A549 (cell line): ENCODE data around the gene SPINK8. TPM values are rescaled to one million over a fixed set of nuclear protein-coding genes. Genes with fewer than 3 reads are reported as not detected.

ENCODE experiments used
- ATAC-seq, 2 experiments: fragments of 200-7000 bp in 1 of 2; fragments of >200 bp in 1 of 2; cut with Nextera tagmentation in 1 of 2; cut with Tn5 transposase in 1 of 2; 3 replicates each; pipeline versions ENCODE4 v1.8.0 to v1.9.1; 2018 to 2020; ENCODE audit warnings: mild to moderate bottlenecking in 1 of 2, moderate library complexity in 1 of 2
- CTCF ChIA-PET: fragments of 300-600 bp; sonication (Branson Sonifier 250); formaldehyde crosslinking; extraction: SDS; loops from one replicate; lab custom pipeline; 2021; ENCODE audit warnings: antibody characterized with exemption, inconsistent platforms; lab: Yijun Ruan, JAX
- POLR2A ChIA-PET: fragments of 350-600 bp; formaldehyde crosslinking; extraction: SDS; loops from one replicate; lab custom pipeline; 2021; ENCODE audit warnings: antibody characterized with exemption, inconsistent platforms; lab: Yijun Ruan, JAX
- DNase-seq, 2 experiments: peaks; one replicate each; pipeline versions ENCODE4 v3.0.0 to v3.0.0-alpha.2; 2011 to 2016; ENCODE audit warnings: low read depth in 1 of 2, low spot score in 1 of 2
- FAIRE-seq: peaks from 2 replicates; lab custom pipeline; 2011; peaks lifted over from hg19 to GRCh38; lab: Jason Lieb, UNC
- H3K27ac ChIP-seq, 2 experiments: fragments of >200 bp; sonication (Bioruptor Twin); formaldehyde crosslinking; 3 replicates each; pipeline ENCODE4 v1.5.1; 2016 to 2017
- H3K4me1 ChIP-seq: fragments of >200 bp; sonication (Bioruptor Twin); formaldehyde crosslinking; 3 replicates; pipeline ENCODE4 v1.6.1; 2016
- H3K4me2 ChIP-seq: fragments of >200 bp; sonication (Bioruptor Twin); formaldehyde crosslinking; 3 replicates; pipeline ENCODE4 v1.6.1; 2016
- H3K4me3 ChIP-seq: fragments of >200 bp; sonication (Bioruptor Twin); formaldehyde crosslinking; 3 replicates; pipeline ENCODE4 v1.5.1; 2016
- H3K9me3 ChIP-seq: fragments of >200 bp; sonication (Bioruptor Twin); formaldehyde crosslinking; 3 replicates; pipeline ENCODE4 v1.6.1; 2016
- BCL3 ChIP-seq: fragments of >200 bp; sonication (Bioruptor Twin); formaldehyde crosslinking; IDR thresholded peaks from 3 replicates; pipeline ENCODE4 v1.6.1; 2016
- MAFK ChIP-seq: fragments of 450-650 bp; IDR thresholded peaks from 2 replicates; pipeline ENCODE4 v1.6.1; 2014; ENCODE audit not compliant: partially characterized antibody
- NPAS2 ChIP-seq: fragments of 250-450 bp; sonication (Bioruptor Pico); IDR thresholded peaks from 2 replicates; pipeline ENCODE4 v1.8.0; 2022; ENCODE audit warnings: mild to moderate bottlenecking, moderate library complexity, borderline replicate concordance
- NR3C1 ChIP-seq: fragments of >200 bp; sonication (Bioruptor Twin); formaldehyde crosslinking; IDR thresholded peaks from 3 replicates; pipeline ENCODE4 v1.6.1; 2017
- POLR2A ChIP-seq: IDR thresholded peaks from 2 replicates; pipeline ENCODE4 v1.6.1; 2012; ENCODE audit warnings: mild to moderate bottlenecking, low read length
- RCOR1 ChIP-seq: fragments of 150-350 bp; IDR thresholded peaks from 2 replicates; pipeline ENCODE4 v1.6.1; 2014; ENCODE audit warnings: antibody characterized with exemption, low read length, low read depth
- ZSCAN20 ChIP-seq: fragments of 250-450 bp; sonication (Bioruptor Pico); IDR thresholded peaks from 2 replicates; pipeline ENCODE4 v1.8.0; 2022; ENCODE audit warnings: mild to moderate bottlenecking, moderate library complexity
- WGBS: methylation state at CpG from one replicate; pipeline ENCODE4 v1.1.6; 2017; ENCODE audit errors: missing lambda C conversion rate; 5-methylcytosine and 5-hydroxymethylcytosine counted together
- polyA plus RNA-seq, 4 experiments: library from polyadenylated mRNA; depleted of rRNA in 3 of 4; stranded (reverse); fragments of >200 nt; fragmentation: RNase III in 1 of 4; extraction: RNeasy Plus Mini Kit Qiagen cat#74134 plus additional on column Dnase treatment in 1 of 4; gene quantifications; 2 replicates in 3 of 4; 3 replicates in 1 of 4; pipeline ENCODE4 v1.2.3, GENCODE V29; 2011 to 2017
- small RNA-seq, 6 experiments: library from RNA; depleted of rRNA; stranded (forward); fragments of <200 nt; gene quantifications; one replicate each; pipeline ENCODE3, GENCODE V24; 2012

SPINK8 gene
- polyA plus RNA-seq, 2 of the 4 experiments (the other 2 are of a cell fraction): not detected

- POLR2A ChIA-PET: no interaction called here
- no peak for FAIRE-seq
Observed at GRCh38 chr3:48258530-48258929, 74.9 kb downstream of the SPINK8 start.

More at GRCh38 chr3:48258530-48258929, 74.9 kb downstream of the SPINK8 start:
- Histone ChIP-seq H3K9me3 (no peaks in the 10 kb centered on the region), H3K4me2 (no peak overlapping the region), H3K4me3 (no peak overlapping the region), H3K4me1 (no peaks in the 10 kb centered on the region), H3K27ac (no peak overlapping the region)
- DNase-seq (no peak), ATAC-seq (no peak)
- TF ChIP-seq ZSCAN20 (CRISPR knock-in tag): no peak
- TF ChIP-seq BCL3: no peak
- no peak for TF ChIP-seq RCOR1
- no peak for TF ChIP-seq POLR2A
- no peak for TF ChIP-seq MAFK
- TF ChIP-seq NR3C1: no peak
- TF ChIP-seq NPAS2 (CRISPR knock-in tag): no peak
- WGBS: 94% methylated on average over 1 of the region's 1 CpG
- CTCF ChIA-PET: interaction anchor here (1.2 to 1.8 kb wide), 2 partner anchors 64 to 178 kb away, joined by 3 to 11 read pairs; no protein-coding TSS in a partner anchor

Small RNA genes lying within 50 kb of the gene (small RNA-seq; reads per million reads assigned to genes)
- gene MIR2115: 0 to 1.4 (median 0) reads per million in 6 experiments
- 0 reads per million in 6 experiments for gene RF00019
- 0 reads per million in 6 experiments for gene RN7SL321P

Other genes with a start within 250 kb of the SPINK8 start
- gene CDC25A, start 145.2 kb downstream of the SPINK8 start, polyA plus RNA-seq (2011; rRNA removed): 6.2 and 6.4 TPM in 2 replicates
- gene CDC25A, start 145.2 kb downstream of the SPINK8 start, polyA plus RNA-seq (2017; fragmentation: RNase III; extraction: RNeasy Plus Mini Kit Qiagen cat#74134 plus additional on column Dnase treatment): 9.8 to 10.2 TPM (median 10.0 TPM) in 3 replicates
- gene CAMP, start 110.2 kb downstream of the SPINK8 start, polyA plus RNA-seq (2011; rRNA removed): not detected in 2 replicates
- not detected in 3 replicates for gene CAMP, start 110.2 kb downstream of the SPINK8 start, polyA plus RNA-seq (2017; fragmentation: RNase III; extraction: RNeasy Plus Mini Kit Qiagen cat#74134 plus additional on column Dnase treatment)
- gene ZNF589, start 92.6 kb downstream of the SPINK8 start, polyA plus RNA-seq (2011; rRNA removed): 3.6 and 5.6 TPM in 2 replicates
- gene ZNF589, start 92.6 kb downstream of the SPINK8 start, polyA plus RNA-seq (2017; fragmentation: RNase III; extraction: RNeasy Plus Mini Kit Qiagen cat#74134 plus additional on column Dnase treatment): 4.9 to 5.4 TPM (median 5.0 TPM) in 3 replicates
- 20.5 and 22.7 TPM in 2 replicates for gene NME6, start 32.3 kb downstream of the SPINK8 start, polyA plus RNA-seq (2011; rRNA removed)
- 22.8 to 24.0 TPM (median 23.2 TPM) in 3 replicates for gene NME6, start 32.3 kb downstream of the SPINK8 start, polyA plus RNA-seq (2017; fragmentation: RNase III; extraction: RNeasy Plus Mini Kit Qiagen cat#74134 plus additional on column Dnase treatment)
- gene FBXW12, start 38.6 kb upstream of the SPINK8 start, polyA plus RNA-seq (2011; rRNA removed): not detected in 2 replicates
- not detected in 3 replicates for gene FBXW12, start 38.6 kb upstream of the SPINK8 start, polyA plus RNA-seq (2017; fragmentation: RNase III; extraction: RNeasy Plus Mini Kit Qiagen cat#74134 plus additional on column Dnase treatment)
- gene PLXNB1, start 96.4 kb upstream of the SPINK8 start, polyA plus RNA-seq (2011; rRNA removed): 10.0 and 12.6 TPM in 2 replicates
- gene PLXNB1, start 96.4 kb upstream of the SPINK8 start, polyA plus RNA-seq (2017; fragmentation: RNase III; extraction: RNeasy Plus Mini Kit Qiagen cat#74134 plus additional on column Dnase treatment): 16.7 to 20.9 TPM (median 20.5 TPM) in 3 replicates
- gene CCDC51, start 106.5 kb upstream of the SPINK8 start, polyA plus RNA-seq (2011; rRNA removed): 19.8 and 22.9 TPM in 2 replicates
- gene CCDC51, start 106.5 kb upstream of the SPINK8 start, polyA plus RNA-seq (2017; fragmentation: RNase III; extraction: RNeasy Plus Mini Kit Qiagen cat#74134 plus additional on column Dnase treatment): 24.6 to 26.7 TPM (median 25.7 TPM) in 3 replicates
- gene TMA7, start 106.6 kb upstream of the SPINK8 start, polyA plus RNA-seq (2011; rRNA removed): 139 and 303 TPM in 2 replicates
- gene TMA7, start 106.6 kb upstream of the SPINK8 start, polyA plus RNA-seq (2017; fragmentation: RNase III; extraction: RNeasy Plus Mini Kit Qiagen cat#74134 plus additional on column Dnase treatment): 417 to 485 TPM (median 420 TPM) in 3 replicates
- 8.5 and 9.4 TPM in 2 replicates for gene ATRIP, start 113.1 kb upstream of the SPINK8 start, polyA plus RNA-seq (2011; rRNA removed)
- 5.8 to 6.6 TPM (median 6.1 TPM) in 3 replicates for gene ATRIP, start 113.1 kb upstream of the SPINK8 start, polyA plus RNA-seq (2017; fragmentation: RNase III; extraction: RNeasy Plus Mini Kit Qiagen cat#74134 plus additional on column Dnase treatment)
- 94.3 and 104 TPM in 2 replicates for gene SHISA5, start 170.5 kb upstream of the SPINK8 start, polyA plus RNA-seq (2011; rRNA removed)
- gene SHISA5, start 170.5 kb upstream of the SPINK8 start, polyA plus RNA-seq (2017; fragmentation: RNase III; extraction: RNeasy Plus Mini Kit Qiagen cat#74134 plus additional on column Dnase treatment): 86.8 to 90.1 TPM (median 87.5 TPM) in 3 replicates
- 8.4 and 15.0 TPM in 2 replicates for gene PFKFB4, start 223.1 kb upstream of the SPINK8 start, polyA plus RNA-seq (2011; rRNA removed)
- gene PFKFB4, start 223.1 kb upstream of the SPINK8 start, polyA plus RNA-seq (2017; fragmentation: RNase III; extraction: RNeasy Plus Mini Kit Qiagen cat#74134 plus additional on column Dnase treatment): 19.6 to 21.1 TPM (median 20.9 TPM) in 3 replicates
- 4.0 and 7.2 TPM in 2 replicates for gene UCN2, start 230.1 kb upstream of the SPINK8 start, polyA plus RNA-seq (2011; rRNA removed)
- 14.1 to 15.9 TPM (median 15.6 TPM) in 3 replicates for gene UCN2, start 230.1 kb upstream of the SPINK8 start, polyA plus RNA-seq (2017; fragmentation: RNase III; extraction: RNeasy Plus Mini Kit Qiagen cat#74134 plus additional on column Dnase treatment)